ENCODE data around the gene AGAP1.

The AGAP1 gene

GRCh38 chr2:235911125-235911524, 417.3 kb downstream of the AGAP1 start:
- DNase-seq (ENCODE audit: low read depth, low spot score): no peak

GRCh38 chr2:235911633-235912233, 417.9 kb downstream of the AGAP1 start:
- no peak for DNase-seq (ENCODE audit: low read depth, low spot score)

- no peak for DNase-seq (ENCODE audit: low read depth, low spot score)
These were observed 420.9 kb downstream of the AGAP1 start for GRCh38 chr2:235914756-235915155.

DNA sequence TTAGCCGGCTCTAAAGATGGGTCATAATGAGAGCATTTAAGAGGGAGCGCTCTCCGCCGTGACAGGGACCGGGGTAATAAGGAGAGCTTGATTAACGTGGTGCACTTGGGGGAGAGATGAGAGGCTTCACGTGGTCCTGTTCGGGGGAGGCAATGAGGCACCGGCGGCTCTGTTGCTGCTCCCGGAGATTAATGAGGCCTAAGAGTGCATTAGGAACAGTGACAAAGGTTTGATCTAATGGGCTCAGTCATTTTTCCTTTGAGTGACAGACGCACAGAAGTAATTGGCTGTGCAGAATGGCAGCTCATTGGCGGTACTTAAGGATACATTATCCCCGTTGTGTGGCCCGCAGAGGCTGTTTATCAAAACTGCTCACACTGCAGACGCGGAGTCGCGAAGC, 423.7 kb downstream of the AGAP1 start:
- no peak for DNase-seq (ENCODE audit: low read depth, low spot score)

DNA sequence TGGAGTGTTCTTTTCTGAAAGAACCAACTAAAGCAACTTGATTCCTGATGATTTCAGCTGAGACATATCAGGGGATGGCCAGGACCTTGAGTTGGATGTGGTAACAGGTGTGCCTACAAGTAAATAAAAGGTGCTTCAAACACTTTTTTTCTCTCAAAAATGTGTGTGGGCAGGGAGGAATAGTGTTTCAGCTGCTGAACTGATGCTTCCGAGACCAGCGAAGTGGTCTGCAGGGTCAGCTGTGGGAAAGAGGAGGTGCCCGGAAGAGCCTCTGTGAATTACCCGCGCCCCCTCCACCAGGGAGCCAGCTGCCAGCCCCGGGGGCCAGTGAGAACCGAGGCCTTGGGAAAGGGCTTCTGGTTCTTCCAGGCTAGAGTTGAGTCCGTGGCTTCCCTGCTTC, 425.0 kb downstream of the AGAP1 start:
- no peak for DNase-seq (ENCODE audit: low read depth, low spot score)

GRCh38 chr2:235920216-235920865, 426.5 kb downstream of the AGAP1 start:
- no peak for DNase-seq (ENCODE audit: low read depth, low spot score)

DNA sequence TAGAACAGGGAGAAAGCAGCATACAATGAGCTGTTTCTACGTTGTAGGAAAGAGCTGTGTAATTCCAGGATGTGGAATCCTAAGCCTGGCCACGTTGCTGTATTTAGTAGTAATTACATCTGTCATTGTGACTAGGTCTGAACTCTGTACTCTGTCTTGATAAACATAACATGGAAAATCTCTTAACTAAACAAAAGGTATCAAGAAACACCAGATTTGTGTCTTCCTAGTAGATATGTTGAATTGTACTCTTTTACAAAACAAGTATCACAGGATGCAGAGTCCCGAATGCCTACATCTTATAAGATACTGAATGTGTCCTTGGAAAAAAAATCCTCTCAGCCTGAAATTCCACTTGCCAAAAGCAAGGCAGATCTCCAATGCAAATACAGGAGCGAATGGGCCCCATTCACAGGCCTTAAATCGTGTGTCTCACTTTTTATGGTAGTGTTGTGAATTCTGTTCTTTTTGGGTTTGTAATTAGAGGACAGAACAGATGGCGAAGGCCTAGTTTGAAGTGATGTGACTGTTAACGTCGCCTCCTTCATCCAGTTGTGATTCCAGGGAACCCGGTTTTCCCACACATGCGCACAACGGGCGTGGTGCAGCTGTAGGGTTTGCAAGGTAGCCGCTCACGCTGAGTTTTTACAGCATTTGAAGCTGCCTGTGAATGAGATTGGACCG, 427.8 kb downstream of the AGAP1 start:
- no peak for DNase-seq (ENCODE audit: low read depth, low spot score)

- DNase-seq (ENCODE audit: low read depth, low spot score): no peak
These were observed 429.0 kb downstream of the AGAP1 start for GRCh38 chr2:235922839-235923238.

DNA sequence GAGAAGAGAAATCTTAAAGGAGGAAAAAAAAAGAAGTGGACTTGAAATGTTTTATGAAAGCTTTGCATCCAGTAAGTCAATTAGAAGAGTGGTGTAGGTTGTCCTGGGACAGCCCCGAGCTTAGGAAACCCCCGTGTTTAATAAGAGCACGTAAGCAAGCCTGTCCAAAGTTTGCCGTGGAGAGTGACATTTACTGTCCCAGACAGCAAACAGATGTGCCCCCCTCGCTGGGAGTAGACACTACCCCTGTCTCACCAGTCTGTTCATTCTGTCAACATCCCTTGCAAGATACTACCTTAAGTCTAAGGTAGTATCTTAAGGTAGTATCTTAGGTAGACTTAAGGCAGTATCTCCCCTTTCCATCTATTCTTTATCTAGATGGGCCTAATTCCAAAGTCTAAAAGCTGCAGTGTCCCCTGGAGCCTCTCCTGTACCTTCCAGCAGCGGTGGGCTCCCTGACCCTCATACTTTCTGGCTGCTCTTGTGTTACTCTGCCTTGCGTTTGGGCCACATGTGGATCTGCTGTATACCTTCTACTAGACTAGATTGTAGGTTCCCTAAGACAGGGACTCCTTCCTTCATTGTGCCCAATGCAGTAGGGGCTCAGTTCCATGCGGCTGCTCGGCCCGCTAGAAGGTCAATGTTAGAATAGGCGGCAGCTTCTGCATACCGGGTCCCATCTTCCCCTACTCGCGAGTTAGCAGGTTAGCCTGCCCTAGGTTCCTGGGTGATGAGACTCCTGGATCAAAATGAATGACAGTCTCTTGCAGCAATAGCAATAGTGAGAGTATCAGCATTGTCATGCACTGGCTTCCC, 430.2 kb downstream of the AGAP1 start:
- no peak for DNase-seq (ENCODE audit: low read depth, low spot score)

DNA sequence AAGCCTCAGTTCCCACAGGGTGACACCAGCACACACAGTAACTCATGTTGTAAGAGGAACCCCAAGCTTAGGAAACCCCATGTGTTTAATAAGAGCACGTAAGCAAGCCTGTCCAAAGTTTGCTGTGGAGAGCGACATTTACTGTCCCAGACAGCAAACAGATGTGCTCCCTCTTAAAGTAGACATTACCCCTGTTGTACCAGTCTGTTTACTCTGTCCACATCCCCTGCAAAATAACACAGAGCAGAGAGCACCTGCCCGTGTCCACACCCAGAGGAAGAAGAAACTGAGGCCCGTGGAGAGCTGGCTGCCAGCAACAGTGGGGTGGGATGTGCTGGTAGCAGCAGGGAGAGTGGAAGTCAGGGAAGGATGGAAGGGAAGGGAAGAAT, 430.8 kb downstream of the AGAP1 start:
- no peak for DNase-seq (ENCODE audit: low read depth, low spot score)

DNA sequence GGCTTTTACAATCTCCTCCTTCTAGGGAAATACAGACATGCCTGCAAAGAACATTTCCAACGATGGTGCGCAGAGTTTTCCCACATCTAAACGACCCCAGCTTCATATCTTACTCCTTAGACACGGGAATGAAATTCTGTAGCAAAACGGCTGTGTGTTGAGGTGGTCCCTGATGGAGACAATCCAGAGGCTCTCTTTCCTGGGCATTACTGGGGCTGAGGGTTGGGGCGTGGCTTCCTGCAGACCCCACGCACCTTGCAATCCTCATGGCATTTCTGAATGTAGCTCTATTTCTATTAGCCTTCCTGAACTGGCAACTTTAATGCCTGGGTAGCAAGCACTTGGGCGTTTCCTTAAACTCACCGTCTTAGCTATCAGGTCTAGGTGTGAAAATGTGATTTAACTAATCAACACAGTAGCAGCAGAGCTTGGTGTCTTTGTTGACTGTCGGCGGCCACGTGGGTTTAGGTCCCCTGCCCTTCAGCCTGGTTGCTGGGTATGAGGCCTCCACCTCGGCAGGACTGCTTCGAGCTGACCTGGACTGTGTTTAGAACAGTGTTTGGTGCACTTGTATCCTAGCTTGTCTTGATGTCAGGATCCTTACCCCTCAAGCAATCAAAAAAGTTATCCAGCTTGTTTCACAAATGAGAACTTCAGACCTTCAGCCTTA, 431.5 kb downstream of the AGAP1 start:
- no peak for DNase-seq (ENCODE audit: low read depth, low spot score)

DNA sequence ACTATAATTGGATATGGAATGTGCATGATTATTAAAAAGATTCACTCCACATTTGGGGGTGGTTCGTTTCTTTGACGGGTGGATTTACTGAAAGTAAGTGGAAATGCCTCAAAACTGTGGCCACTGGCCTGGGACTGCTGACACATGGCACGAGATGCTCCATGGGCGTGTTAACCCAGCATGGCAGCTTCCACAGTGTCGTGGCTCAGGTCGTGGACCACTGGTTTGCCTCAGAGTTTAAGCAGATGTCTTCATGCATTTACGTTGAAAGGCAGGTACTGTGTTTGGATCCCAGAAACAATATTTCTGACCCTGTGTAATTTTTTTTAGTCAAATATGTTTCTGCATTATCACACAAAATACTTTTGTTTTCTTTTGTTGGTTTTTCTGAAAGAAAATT, 432.4 kb downstream of the AGAP1 start:
- DNase-seq (ENCODE audit: low read depth, low spot score): no peak

GRCh38 chr2:235928751-235929370, 435.0 kb downstream of the AGAP1 start:
- no peak for DNase-seq (ENCODE audit: low read depth, low spot score)

- no peak for DNase-seq (ENCODE audit: low read depth, low spot score)
These were observed 436.9 kb downstream of the AGAP1 start for GRCh38 chr2:235930701-235931100.

DNA sequence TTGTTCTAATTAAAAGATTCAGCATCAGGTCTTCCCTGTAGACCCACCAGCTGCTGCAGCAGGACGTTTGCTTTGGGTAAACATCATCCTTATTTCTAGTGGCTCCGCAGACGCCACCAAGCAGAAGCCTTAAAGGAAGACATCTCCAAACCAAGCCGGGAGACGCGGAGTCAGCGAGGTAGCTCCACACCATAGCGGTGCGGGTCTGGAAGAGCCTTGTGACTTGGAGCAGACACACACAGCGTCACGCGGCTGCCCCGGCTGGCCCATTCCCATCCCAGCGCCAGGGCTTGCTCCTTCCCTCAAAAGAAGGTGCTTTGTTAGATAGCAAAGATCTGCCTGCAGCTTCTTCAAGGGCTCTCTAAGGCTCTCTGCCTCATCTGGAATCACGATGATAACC, 437.8 kb downstream of the AGAP1 start:
- DNase-seq (ENCODE audit: low read depth, low spot score): no peak

DNA sequence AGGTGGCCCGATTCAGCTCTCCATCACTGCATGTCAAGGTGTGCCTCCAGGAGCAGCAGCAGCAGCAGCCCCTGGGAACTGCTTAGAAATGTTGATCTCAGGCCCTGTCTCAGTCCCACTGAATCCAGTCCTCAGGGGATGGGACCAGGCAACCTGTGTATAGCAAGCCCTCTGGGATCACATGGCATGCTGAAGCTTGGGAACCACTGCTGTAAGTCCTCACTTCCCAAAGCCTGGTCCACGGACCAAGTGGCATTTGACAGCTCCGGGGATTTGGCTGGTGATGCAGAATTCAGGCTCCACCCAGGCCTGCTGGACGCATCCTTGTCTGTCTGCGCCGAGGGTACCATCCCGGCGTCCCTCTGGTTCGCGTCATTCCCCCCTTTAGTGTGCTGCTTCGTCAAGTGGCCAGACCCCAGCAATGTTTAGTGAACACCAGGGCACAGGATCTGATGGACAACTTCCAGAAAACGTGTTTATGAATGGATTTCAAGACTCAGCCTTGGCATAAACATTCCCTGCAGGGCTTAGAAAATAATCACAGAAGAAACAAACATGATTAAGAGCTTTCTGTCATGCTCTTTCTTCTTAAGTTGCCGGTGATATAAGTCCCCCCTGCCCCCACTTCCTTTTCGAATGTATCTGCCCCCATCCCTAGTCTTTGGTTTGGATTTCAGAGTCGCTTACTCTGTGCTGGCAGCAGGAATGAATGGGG, 440.4 kb downstream of the AGAP1 start:
- DNase-seq (ENCODE audit: low read depth, low spot score): no peak

DNA sequence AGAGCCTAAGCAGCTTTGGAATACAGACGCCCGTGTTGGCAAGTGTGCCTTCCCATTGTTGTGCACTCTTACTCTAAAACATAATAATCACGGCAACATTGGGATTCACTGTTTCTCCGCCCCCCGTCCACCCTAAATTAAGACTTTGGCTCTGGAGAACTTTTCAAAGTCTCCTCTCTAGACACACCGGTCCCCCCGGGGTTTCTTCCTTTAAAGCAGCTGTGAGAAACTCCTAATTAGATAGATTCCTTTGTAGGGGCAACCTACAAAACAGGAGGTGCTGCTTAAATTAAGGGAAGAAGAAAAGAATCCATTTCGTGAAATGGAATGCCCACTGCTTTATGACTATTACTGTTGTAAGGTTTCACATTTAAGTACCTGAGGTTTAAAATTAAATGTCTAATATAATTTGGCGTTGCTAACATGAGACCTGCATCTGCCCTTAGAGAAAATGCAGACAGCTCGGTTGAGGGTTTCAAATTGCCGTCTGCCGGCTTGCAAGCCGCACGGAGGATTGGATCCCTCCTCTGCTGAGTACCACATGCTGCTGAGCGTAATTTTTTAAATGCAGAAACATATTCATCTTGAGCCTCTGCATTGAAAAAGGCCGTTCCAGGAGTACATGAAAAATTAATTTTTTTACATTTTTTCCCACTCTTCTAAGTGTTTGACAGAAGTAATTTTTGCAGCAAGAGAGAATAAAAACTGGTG, 441.1 kb downstream of the AGAP1 start:
- no peak for DNase-seq (ENCODE audit: low read depth, low spot score)

DNA sequence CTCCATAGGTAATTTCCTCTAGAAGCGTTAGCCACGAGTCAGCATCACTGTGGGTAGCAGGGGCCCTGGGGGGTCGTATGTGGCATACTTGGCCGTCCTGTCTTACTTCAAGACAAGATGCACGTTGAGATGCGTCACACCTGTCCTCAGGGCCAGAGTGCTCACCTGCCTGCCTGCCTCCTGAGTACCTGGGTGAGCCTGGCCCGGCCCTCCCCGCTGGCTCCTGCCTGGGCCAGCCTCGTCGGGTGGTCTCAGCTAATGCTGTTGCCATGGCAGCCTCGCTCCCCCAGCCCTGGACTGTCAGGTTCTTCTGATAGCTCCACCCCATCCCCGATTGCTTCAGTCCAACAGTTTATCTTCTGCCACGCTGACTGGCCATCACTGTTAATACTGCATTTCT, 441.9 kb downstream of the AGAP1 start:
- no peak for DNase-seq (ENCODE audit: low read depth, low spot score)

- DNase-seq (ENCODE audit: low read depth, low spot score): no peak
These were observed 442.6 kb downstream of the AGAP1 start for GRCh38 chr2:235936493-235936892.

- no peak for DNase-seq (ENCODE audit: low read depth, low spot score)
These were observed 443.2 kb downstream of the AGAP1 start for GRCh38 chr2:235937087-235937486.
